HG03354 (cell line): ENCODE results near the gene UBD.

Experiments
- ATAC-seq: cut with Tn5 transposase; IDR thresholded peaks from one replicate; pipeline ENCODE4 v1.9.1; 2021; ENCODE audit warnings: mild to moderate bottlenecking; ENCODE audit not compliant: unreplicated experiment, poor library complexity, severe bottlenecking

Gene UBD

DNA sequence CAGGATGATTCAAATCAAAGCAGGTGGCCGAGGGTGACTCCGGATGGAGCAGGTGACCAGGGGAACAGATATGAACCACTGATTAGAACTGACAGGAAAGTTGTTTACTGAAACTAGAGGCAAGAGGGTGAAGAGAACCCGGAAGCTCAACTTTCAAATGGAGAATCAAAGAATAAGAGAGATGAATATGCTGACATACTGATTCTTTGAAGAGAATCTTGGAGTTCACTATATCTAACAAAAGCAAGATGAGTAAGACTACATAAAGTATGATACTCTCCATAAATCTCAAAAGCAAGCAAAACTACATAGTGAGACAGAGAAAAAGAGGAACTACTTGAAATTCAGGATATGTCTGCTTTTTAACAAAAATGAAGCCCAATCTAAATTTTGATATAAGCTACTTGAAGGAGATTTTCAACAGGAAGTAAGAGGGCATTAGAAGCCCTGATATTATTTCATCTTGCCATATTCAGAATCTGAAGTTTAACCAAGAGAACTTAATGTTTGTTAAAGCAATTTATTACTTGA lies 4.0 kb upstream of the UBD start:
- ATAC-seq, result no peak

DNA sequence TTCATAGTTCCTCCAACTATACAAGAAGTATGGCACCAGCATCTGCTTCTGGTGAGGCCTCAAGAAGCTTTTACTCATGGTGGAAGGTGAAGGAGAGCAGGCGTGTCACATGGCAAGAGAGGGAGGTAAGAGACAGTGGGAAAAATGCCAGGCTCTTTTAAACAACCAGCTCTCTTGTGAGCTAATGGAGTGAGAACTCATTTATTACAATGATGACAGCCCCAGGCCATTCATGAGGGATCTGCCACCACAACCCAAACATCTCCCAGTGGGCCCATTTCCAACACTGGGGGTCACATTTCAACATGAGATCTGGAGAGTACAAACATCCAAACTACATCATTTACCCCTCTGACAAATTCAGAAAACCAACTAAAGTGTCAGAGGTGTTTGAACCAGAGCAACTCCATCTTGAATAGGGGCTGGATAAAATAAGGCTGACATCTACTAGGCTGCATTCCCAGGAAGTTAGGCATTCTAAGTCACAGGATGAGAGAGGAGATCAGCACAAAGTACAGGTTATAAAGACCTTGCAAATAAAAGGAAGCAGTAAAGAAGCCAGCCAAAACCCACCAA lies 2.2 kb upstream of the UBD start:
- ATAC-seq, result no peak

DNA sequence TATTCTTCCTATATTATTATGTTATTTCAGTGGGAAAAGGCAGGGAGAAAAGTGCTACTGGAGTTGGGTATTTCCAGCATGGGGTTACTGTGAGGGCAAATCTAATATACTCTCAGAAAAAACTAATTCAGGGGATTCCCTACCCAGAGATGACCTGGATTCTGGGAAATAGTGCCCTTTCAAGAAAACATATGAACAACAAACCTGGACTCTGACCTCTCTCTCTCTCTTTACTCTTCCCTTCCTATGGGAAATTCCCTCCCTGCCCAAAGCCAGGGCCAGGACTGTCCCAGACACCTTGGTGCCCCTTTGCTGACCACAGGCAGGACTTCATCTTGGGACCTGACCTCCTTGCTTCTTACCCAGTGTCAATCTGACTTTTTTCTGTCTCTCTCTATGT lies 1.6 kb upstream of the UBD start:
- no peak for ATAC-seq

DNA sequence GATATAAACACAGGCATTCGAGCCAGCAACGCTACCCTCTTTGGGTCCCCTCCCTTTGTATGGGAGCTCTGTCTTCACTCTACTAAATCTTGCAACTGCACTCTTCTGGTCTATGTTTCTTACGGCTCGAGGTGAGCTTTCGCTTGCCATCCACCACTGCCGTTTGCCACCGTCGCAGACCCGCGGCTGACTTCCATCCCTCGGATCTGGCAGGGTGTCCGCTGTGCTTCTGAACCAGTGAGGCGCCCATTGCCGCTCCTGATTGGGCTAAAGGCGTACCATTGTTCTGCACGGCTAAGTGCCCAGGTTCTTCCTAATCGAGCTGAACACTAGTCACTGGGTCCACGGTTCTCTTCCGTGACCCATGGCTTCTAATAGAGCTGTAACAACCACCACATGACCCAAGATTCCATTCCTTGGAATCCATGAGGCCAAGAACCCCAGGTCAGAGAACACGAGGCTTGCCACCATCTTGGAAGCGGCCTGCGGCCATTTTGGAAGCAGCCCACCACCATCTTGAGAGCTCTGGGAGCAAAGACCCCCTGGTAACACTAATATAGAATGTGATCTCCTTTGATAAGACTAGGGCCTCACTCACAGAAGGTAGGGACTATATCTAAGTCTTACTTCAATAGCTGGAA lies 973 bp downstream of the UBD start:
- ATAC-seq, result no peak

DNA sequence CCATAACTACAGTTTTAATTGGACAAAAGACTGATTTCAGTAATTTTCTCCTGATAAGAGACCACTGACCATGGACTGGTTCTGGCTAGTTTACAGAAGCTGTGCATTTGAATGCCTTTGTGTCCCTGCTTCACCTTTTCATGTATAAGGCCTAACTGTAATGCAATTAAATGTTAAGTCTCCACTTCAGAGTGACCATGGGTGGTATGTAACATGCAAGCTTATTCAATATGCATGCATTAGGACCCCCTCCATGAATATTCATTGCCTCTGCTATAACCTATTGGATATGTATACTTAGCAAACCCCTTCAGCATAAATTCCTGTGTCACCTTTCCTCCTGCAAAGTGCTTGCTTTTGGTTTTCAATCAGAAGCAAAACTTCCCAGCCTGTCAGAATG lies 2.2 kb downstream of the UBD start:
- no peak for ATAC-seq

DNA sequence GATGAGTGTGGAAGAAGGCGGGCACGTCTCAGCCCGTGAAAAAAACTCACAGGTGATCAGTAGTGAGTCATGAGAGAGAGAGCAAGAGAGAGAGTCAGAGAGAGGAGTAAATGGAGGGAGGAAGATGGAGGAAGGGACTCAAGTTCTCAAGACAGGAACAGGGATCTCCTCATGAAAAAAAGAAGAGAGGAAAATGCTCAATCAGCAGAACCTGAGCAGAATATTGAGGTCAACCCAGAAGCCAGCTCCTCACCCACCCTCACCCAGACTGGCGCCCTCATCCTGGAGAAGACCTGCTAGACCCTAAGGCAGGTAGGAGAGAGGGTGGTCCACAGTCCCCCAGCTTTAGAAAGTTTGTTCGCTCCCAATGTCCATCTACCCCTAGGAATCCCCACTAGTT lies 4.8 kb downstream of the UBD start:
- ATAC-seq, result no peak

DNA sequence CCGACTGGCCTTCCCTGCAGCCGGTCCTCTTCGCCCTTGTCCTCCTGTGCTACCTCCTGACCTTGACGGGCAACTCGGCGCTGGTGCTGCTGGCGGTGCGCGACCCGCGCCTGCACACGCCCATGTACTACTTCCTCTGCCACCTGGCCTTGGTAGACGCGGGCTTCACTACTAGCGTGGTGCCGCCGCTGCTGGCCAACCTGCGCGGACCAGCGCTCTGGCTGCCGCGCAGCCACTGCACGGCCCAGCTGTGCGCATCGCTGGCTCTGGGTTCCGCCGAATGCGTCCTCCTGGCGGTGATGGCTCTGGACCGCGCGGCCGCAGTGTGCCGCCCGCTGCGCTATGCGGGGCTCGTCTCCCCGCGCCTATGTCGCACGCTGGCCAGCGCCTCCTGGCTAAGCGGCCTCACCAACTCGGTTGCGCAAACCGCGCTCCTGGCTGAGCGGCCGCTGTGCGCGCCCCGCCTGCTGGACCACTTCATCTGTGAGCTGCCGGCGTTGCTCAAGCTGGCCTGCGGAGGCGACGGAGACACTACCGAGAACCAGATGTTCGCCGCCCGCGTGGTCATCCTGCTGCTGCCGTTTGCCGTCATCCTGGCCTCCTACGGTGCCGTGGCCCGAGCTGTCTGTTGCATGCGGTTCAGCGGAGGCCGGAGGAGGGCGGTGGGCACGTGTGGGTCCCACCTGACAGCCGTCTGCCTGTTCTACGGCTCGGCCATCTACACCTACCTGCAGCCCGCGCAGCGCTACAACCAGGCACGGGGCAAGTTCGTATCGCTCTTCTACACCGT lies 6.1 kb downstream of the UBD start:
- no peak for ATAC-seq

DNA sequence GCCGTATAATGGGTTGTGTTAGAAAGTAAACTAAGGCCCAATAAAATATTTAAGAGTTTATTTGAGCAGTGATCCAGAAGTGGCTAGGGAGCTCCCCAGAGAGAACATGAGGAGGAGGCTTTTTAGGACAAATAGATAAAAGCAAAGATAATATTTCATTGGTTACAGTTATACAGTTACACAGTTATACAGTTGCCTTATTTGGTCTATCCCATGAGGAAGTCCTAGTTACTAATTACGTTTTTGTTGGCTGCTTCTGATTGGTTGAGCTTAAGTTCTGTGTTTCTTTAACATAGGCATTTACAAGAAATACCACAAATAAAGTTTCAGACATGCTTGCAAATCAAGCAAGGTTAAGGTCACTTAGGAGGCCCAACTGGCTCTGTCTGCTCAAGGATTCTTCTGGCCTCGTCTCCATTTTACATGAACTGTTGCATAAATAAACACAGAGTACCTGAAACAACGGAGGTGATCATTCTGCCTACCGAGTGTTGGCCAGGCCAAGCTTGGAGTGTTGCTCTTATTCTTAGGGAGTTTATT lies 7.0 kb downstream of the UBD start:
- peak; percentile 89 for ATAC-seq

DNA sequence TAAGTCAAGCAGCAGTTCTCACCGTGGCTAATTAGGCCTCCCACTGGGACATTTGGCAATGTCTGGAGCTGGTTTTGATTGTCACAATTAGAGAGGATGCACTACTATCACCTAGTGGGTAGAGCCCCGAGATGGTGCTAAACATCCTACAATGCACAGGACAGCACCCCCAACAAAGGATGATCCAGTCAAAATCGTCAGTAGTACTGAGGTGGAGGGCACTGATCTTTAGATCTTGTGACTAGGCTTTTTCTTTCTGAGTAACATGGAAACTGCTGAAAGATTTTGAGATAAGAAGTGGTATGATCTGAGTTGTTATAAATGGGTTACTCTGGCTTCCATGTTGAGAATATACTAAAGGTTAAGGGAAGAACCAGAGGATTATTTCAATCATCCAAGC lies 12.0 kb downstream of the UBD start:
- no peak for ATAC-seq

DNA sequence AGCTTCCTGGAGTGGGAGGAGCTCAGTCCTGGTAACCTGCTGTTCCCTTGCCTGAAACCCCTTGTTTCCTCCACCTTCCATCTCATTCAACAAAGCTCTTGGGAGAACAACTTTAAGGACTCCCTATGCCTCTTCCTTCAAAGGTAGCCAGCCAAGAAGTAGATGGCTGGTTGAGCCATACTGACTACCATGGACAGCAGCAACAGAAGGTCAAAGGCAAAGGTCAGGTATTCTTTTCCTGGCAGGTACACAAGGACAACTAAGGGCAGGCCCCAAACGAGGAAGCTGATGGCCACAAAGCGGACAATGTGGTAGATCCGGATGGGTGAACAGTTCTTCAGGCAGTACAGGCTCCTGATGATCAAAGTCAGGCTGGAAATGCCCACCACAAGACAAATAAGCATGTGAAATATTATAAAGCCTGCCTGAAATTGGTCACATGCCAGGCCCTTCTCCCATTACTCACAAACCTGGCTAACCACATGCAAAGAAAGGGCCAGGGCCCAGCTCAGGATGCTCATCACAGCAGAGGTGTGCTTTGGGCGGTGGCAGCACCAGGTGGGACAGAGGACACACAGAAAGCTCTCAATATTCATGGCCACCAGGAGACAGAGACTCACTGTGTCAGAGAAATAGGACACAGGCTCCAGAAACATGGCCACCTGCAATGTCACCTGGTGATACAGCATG lies 21.7 kb downstream of the UBD start:
- ATAC-seq, result no peak

DNA sequence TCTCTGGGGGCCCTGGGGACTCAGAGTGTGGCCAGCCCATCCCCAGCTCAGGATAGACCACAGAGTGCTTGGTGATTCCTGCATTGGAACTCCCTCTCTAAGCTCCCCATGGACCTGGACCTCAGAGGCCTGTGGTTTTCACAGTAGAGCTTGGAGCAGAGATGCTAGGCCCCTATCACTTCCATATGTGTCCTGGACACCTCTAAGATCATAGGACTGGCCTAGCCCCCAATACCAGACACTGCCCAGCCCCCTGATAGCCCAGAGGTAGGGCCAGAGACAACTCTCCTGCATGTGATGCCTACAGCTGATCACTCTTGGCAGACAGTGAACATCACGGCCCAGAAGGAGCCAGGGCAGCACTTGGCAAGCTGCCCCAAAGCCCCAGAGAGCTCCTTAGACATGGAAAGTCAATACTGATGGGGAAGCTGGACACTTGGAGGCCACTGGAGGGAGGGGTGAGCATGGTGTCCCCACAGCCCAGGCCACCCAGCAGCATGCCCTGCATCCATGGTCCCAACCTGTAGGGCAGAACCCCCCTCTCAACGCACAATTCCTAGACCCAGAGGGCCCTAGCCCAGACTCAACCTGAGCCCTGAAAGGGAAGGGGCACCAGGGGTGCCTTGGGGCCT lies 27.1 kb downstream of the UBD start:
- ATAC-seq, result no peak

DNA sequence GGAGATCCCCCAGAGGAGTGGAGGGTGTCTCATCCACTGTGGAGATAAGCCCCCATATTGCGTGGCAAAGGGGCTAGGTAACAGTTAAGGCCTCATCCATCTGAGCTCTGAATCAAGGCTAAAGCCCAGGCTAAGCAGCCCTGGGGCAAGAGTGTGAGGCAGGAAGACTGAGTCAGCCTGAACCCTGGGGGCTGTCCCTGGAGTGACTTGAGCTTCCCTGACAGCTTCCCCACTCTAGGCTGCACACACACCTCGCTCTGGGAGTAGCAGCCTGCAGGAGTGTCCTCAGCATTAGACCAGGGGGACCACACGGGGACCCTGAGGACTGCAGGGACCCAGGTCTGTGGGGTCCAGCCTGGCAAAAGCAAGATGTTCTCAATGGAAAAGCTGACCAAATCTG lies 27.9 kb downstream of the UBD start:
- no peak for ATAC-seq

DNA sequence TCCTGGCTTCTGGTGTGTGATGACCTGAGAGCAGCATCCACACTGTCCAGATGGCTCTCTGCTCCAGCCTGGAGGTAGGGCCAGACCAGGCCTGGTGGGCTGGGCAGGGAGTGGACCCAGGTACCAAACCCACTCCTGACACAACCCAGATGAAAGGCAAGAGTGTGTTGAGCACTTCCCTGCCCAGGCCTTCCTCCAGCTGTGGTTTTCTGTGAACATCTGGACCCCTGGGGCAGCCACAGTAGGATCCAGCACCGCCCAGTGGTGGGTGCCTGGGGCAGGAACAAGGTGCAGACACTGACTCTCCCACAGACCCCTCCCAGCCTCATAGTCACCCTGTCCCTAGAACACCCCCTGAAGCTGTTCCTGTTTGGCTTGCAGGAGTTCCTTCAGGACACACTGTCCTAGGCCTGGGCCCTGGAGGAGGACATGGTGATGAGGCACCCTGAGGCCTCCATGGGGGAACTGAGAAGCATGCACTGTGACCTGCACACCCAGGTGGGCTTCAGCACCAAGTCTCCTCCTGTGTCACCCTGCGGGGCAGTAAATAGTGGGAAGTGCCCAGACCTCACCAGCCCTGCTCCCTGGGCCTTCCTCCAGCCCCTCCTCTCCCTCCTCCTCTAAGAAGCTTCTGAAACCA lies 28.7 kb downstream of the UBD start:
- no peak for ATAC-seq

DNA sequence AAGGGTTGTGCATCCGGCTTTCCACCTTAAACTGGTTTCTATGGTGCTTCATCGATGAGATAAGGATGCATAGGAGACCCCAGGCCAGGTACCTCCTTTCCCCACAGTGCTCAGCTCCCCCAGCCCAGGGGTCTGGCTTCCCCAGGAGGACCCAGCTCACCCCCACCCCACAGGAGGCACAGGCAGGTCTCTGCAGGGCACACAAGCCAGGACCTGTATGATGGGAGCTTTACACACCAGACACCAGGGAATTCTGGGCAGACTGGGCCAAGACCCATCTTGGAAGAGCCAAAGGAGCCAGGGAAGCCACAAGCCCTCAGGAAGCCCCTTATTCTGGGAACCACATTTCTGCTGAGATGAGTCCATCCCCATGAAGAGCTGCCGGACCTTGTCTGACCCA lies 29.6 kb downstream of the UBD start:
- ATAC-seq, result no peak

DNA sequence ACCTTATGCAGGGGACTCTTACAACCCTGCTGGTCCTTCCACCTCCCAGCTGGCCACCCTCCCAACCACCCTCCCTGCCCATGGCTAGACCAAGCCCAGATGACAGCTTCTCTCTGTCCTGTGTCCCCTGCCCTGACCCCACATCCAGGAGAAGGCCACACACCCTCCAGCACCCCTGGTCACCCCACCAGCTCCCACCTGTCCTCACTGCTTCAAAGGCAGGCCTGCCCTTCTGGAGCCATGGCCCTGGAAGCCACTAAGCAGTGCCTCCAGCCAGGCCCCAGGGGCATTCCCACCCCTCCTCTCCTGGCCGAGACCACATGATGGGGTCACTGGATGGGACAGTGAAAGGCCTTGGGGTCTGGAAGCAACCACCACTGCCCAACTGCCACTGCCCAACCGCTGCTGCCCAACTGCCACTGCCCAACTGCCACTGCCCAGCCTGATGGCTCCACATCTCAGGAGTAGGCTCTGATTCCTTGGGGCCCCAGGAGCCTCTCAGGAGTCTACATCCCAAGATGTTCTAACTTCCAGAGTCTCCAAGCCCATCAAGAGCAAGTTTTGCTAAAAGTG lies 30.5 kb downstream of the UBD start:
- no peak for ATAC-seq

DNA sequence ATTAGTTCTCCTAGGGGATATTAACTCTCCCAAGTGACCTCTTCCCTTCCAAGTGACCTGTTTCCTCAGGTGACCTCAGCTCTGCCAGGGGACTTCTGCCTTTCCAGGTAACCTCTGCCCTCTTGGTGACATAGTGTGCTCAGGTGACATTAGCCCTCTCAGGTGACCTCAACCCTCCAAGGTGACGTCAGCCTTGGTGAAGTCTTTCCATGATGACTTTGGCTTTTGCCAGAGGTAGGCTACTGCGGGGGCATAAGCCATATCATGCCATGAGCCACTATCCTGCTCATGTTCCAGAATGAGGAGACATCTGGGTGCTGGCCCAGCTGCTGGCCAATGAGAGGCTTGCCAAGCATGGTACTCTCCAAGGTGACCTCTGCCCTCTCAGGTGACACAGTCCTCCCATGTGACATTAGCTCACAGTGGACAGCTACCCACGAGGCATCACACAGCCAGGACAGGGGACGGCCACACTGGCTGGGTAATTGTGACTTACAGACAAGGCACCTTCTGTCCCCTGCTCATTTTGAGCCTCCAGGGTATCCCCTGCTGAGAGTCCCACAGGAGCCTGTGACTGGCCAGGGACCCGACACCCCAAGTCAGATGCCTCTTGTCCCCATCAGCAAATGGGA lies 31.1 kb downstream of the UBD start:
- no peak for ATAC-seq

DNA sequence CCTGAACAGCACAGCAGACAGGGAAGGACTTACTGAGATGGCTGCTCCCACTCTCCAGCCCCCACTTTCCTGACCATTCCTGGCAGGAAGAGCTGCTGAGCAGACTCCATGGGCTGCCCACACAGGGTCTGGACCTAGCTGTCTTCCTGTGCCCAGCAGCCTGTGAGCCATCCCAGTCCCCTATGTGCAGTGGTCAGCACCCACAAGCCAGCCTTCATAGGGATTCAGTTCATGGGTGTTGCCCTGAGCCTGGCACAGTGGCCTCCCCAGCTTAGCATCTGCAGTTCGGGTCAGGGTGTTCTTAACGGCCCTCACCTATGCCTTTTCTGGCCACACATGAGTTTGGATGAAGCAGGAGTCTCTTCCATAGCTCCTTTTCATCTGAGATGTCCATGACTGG lies 32.0 kb downstream of the UBD start:
- ATAC-seq, result no peak

DNA sequence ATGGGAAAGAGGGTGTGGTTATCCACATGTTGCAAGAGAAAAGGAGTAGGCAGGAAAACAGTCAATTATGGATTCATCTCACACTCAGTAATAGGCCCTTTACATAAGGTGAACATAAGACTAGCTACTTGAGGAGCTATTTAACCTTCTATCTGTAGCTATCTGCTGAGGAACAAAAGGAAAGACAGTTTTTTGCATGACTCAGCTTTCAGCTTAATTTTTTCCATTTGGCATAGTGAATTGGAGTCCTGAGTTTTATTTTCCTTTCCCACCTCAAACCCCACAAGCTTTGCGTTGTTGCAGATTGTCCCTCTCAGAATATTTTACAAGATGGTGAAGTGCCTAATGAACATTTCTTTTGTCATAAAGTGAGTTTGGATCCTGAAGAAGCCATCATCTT lies 32.4 kb downstream of the UBD start:
- no peak for ATAC-seq

DNA sequence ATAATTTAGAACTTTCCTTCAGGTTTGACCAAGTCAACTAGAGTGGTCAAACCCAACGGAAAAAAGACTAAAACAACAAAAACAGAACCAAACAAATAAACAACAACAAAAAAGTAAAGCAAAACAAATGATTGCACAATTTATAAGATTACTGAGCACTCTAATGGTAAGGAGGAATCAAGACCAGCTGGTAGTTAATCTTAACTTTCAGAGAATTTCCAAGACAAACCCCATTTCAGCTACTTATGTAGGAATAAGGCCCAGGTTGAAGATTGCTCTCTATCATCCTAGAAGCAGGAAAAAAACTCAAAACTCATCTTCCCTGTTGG lies 34.3 kb downstream of the UBD start:
- no peak for ATAC-seq
